Thoracic aorta (tissue), 2 donors: Measurements from ENCODE around the gene CCDC106. TPM values are rescaled to one million over a fixed set of nuclear protein-coding genes. Genes with fewer than 3 reads are reported as not detected.
A peak's percentile ranks its signal among the peaks of the same experiment; 100 is the strongest.

Experiments
- ATAC-seq: fragments of 150-250 bp; one replicate; pipeline ENCODE4 v1.8.0; 2017; ENCODE audit warnings: low read depth; ENCODE audit not compliant: insufficient number of reproducible peaks, low FRiP score
- DNase-seq: peaks from one replicate; pipeline ENCODE4 v3.0.0-alpha.2; 2020; ENCODE audit warnings: low spot score
- H3K27ac ChIP-seq, 2 donors: fragments of 200-600 bp; sonication (generic); 1 replicate in 1 of 2; 2 replicates in 1 of 2; pipeline ENCODE4 v1.5.1; 2016; ENCODE audit warnings: mild to moderate bottlenecking in 2 of 2, moderate library complexity in 2 of 2
- H3K27me3 ChIP-seq: fragments of 200-600 bp; sonication (generic); replicated peaks from 2 replicates; pipeline ENCODE4 v1.6.0; 2016; ENCODE audit warnings: mild to moderate bottlenecking; ENCODE audit not compliant: insufficient read depth
- H3K36me3 ChIP-seq: fragments of 200-600 bp; sonication (generic); one replicate; pipeline ENCODE4 v1.5.1; 2016
- H3K4me1 ChIP-seq, 2 donors: fragments of 200-600 bp; sonication (generic); 1 replicate in 1 of 2; 2 replicates in 1 of 2; pipeline versions ENCODE4 v1.5.1 to v1.6.0; 2016; ENCODE audit warnings: low read depth in 2 of 2, mild to moderate bottlenecking in 1 of 2; ENCODE audit not compliant: control insufficient read depth in 1 of 2
- H3K4me3 ChIP-seq: fragments of 200-600 bp; sonication (generic); 2 replicates; pipeline ENCODE4 v1.5.1; 2016; ENCODE audit warnings: mild to moderate bottlenecking
- H3K9me3 ChIP-seq: fragments of 200-600 bp; sonication (generic); 2 replicates; pipeline ENCODE4 v1.5.1; 2016
- CTCF ChIP-seq: fragments of 200-600 bp; sonication (generic); IDR thresholded peaks from one replicate; pipeline ENCODE4 v1.5.1; 2019; ENCODE audit warnings: antibody characterized with exemption
- total RNA-seq, 2 donors: library from RNA; depleted of rRNA; stranded (reverse); fragments of >200 nt; gene quantifications; one replicate each; pipeline versions ENCODE4 v1.1.0 to v1.2.3, GENCODE V29; 2016

The CCDC106 gene
- total RNA-seq, 2 donors from 2014 or later = 10.5 to 14.8 TPM

- peaks cover 0 to 6% of the 10 kb centered on the region in 2 donors for H3K4me1 ChIP-seq
- H3K27me3 ChIP-seq = no peaks in the 10 kb centered on the region
- no peak for DNase-seq
- H3K36me3 ChIP-seq = no peaks in the 10 kb centered on the region
- TF ChIP-seq CTCF = no peak
- H3K9me3 ChIP-seq = no peaks in the 10 kb centered on the region
- ATAC-seq = no peak
- H3K4me3 ChIP-seq = no peak overlapping the region
- H3K27ac ChIP-seq = peak overlapping the region in 1 of 2 donors; percentile 38
Measured at GRCh38 chr19:55623130-55623529, 24.9 kb upstream of the CCDC106 start.

DNA sequence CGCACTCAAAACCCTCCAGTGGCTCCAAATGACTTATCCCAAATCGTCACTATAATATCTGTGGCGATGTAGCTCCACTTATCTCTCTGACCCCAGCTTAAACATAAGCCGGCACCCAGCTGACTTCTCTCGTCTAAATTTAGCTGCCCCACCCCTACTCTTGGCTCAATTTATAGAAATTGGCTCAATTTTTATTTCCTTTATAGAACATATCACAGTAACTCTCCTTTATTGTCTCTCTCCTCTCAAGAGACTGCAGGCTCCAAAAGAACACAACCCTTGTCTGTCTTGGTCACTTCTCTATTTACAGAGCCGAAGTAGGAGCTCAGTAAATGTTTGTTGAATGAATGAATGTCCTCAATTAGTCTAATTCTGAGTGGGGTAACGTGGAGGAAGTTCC lies 24.5 kb upstream of the CCDC106 start:
- Histone ChIP-seq H3K27me3 (no peaks in the 10 kb centered on the region), H3K27ac (peak overlapping the region; percentile 38 to 93), H3K36me3 (no peaks in the 10 kb centered on the region), H3K9me3 (no peaks in the 10 kb centered on the region), H3K4me1 (peaks cover 0 to 6% of the 10 kb centered on the region in 2 donors), H3K4me3 (peak overlapping the region; percentile 94)
- no peak for DNase-seq
- ATAC-seq = no peak
- TF ChIP-seq CTCF = no peak

GRCh38 chr19:55624109-55625003 lies 23.7 kb upstream of the CCDC106 start, which contains the start of gene ZNF784:
Gene ZNF784 (minus strand): TSS chr19:55624566. CDS start chr19:55624561, 5 bp downstream.
- Histone ChIP-seq H3K27me3 (no peaks in the 10 kb centered on the region), H3K4me3 (peak within 1 kb of the TSS; percentile 94), H3K4me1 (peaks cover 0 to 6% of the 10 kb centered on the region in 2 donors), H3K9me3 (no peaks in the 10 kb centered on the region), H3K27ac (peak within 1 kb of the TSS; percentile 93 to 96), H3K36me3 (no peaks in the 10 kb centered on the region)
- peak; percentile 81 for ATAC-seq
- TF ChIP-seq CTCF = no peak
- DNase-seq = peak; percentile 85

DNA sequence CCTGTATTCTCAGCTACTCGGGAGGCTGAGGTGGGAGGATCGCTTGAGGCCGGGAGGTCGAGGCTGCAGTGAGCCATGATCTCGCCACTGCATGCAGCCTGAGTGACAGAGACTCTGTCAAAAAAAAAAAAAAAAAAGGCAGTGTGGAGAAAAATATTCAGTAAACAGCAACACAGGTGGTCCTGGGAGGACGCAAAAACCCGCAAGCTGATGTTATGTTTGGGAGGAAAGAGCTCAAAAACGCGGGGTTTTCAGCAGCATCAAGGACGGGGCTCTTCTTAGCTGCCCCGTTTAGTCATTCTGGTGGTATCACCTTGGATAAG lies 23.0 kb upstream of the CCDC106 start:
- H3K27ac ChIP-seq = peak overlapping the region in 1 of 2 donors; percentile 93
- ATAC-seq (no peak), DNase-seq (no peak)
- H3K4me3 ChIP-seq = peak overlapping the region; percentile 94
- no peak for TF ChIP-seq CTCF
- H3K36me3 ChIP-seq = no peaks in the 10 kb centered on the region
- H3K9me3 ChIP-seq = no peaks in the 10 kb centered on the region
- H3K27me3 ChIP-seq = no peaks in the 10 kb centered on the region
- H3K4me1 ChIP-seq = peaks cover 0 to 6% of the 10 kb centered on the region in 2 donors

DNA sequence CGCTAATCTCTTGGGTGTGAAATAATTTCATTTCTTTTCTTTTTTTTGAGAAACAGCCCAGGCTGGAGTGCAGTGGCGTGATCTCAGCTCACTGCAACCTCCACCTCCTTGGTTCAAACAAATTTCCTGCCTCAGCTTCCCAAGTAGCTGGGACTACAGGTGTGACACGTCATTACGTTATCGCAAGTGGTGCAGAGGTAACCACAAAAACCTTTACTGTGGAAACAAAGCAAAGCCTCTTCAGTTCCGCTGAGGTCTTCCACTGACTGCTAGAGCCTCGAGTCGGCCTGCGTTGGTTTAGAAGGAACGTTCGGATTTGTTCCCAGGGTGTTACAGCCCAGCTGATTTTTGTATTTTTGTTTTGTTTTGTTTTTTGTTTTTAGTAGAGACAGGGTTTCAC lies 21.7 kb upstream of the CCDC106 start:
- Histone ChIP-seq H3K36me3 (no peaks in the 10 kb centered on the region), H3K27ac (no peak overlapping the region), H3K27me3 (no peaks in the 10 kb centered on the region), H3K4me1 (peaks cover 0 to 6% of the 10 kb centered on the region in 2 donors), H3K4me3 (no peak overlapping the region), H3K9me3 (no peaks in the 10 kb centered on the region)
- no peak for TF ChIP-seq CTCF
- no peak for DNase-seq
- no peak for ATAC-seq
